Measurements from ENCODE around the gene GCHFR. TPM values are rescaled to one million over a fixed set of nuclear protein-coding genes. Genes with fewer than 3 reads are reported as not detected.

The GCHFR gene
- 1.9 TPM for total RNA-seq

GRCh38 chr15:40763801-40764628, at the start of gene GCHFR:
TSS of gene GCHFR (plus strand) at chr15:40764068. CDS start at chr15:40764181, 113 bp downstream.
- no peak for DNase-seq

GRCh38 chr15:40714144-40714543, 49.7 kb upstream of the GCHFR start:
- DNase-seq = no peak

GRCh38 chr15:40716165-40716564, 47.7 kb upstream of the GCHFR start:
- DNase-seq = no peak

GRCh38 chr15:40721701-40722100, 42.2 kb upstream of the GCHFR start:
- DNase-seq = no peak

- DNase-seq = no peak
Observed at GRCh38 chr15:40722354-40722753, 41.5 kb upstream of the GCHFR start.

GRCh38 chr15:40722934-40723333, 40.9 kb upstream of the GCHFR start:
- DNase-seq = no peak

GRCh38 chr15:40723919-40724318, 39.9 kb upstream of the GCHFR start:
- no peak for DNase-seq

- DNase-seq = no peak
Observed at GRCh38 chr15:40731034-40731433, 32.8 kb upstream of the GCHFR start.

GRCh38 chr15:40736575-40736974, 27.3 kb upstream of the GCHFR start:
- DNase-seq = no peak

GRCh38 chr15:40737048-40737447, 26.8 kb upstream of the GCHFR start:
- DNase-seq = no peak

- no peak for DNase-seq
Observed at GRCh38 chr15:40739047-40739446, 24.8 kb upstream of the GCHFR start.

GRCh38 chr15:40739854-40740253, 24.0 kb upstream of the GCHFR start:
- no peak for DNase-seq

GRCh38 chr15:40743485-40743901, 20.4 kb upstream of the GCHFR start:
- DNase-seq = no peak

GRCh38 chr15:40743921-40744814, 19.7 kb upstream of the GCHFR start:
- no peak for DNase-seq

- DNase-seq = no peak
Observed at GRCh38 chr15:40744815-40745152, 19.1 kb upstream of the GCHFR start.

- DNase-seq = no peak
Observed at GRCh38 chr15:40746916-40747418, 16.9 kb upstream of the GCHFR start.

GRCh38 chr15:40747685-40748631, 15.9 kb upstream of the GCHFR start:
- no peak for DNase-seq

- no peak for DNase-seq
Observed at GRCh38 chr15:40749151-40749630, 14.7 kb upstream of the GCHFR start.

GRCh38 chr15:40750885-40751284, 13.0 kb upstream of the GCHFR start:
- no peak for DNase-seq

GRCh38 chr15:40751745-40752144, 12.1 kb upstream of the GCHFR start:
- DNase-seq = no peak

GRCh38 chr15:40754574-40754882, 9.3 kb upstream of the GCHFR start:
- no peak for DNase-seq

Data from occipital lobe (tissue), 2 donors.